Right ventricle myocardium inferior (tissue), 1 donor: Measurements from ENCODE around the gene RBBP8. TPM values are rescaled to one million over a fixed set of nuclear protein-coding genes. Genes with fewer than 3 reads are reported as not detected.
A peak's percentile ranks its signal among the peaks of the same experiment; 100 is the strongest.

ENCODE experiments used
- ATAC-seq: fragments of 200-7000 bp; cut with Tn5 transposase; one replicate; pipeline ENCODE4 v1.9.1; 2020; ENCODE audit warnings: mild to moderate bottlenecking, moderate library complexity
- DNase-seq: peaks from one replicate; pipeline ENCODE4 v3.0.0; 2021; ENCODE audit errors: missing footprints
- intact Hi-C: fragments of 100-400 bp; cut with DNase I; formaldehyde crosslinking; loops from one replicate; pipeline ENCODE4 v1.11.0; 2022
- total RNA-seq: library from RNA; stranded (reverse); fragmentation: NEBNext Ultra II Directional; extraction: Animal tissue kit (Norgen Biotek cat#: 25700); gene quantifications from one replicate; pipeline ENCODE4 v1.2.1, GENCODE V29; 2021
- donor health status: DM: no; HTN: yes; CAD: no; lungs with severe emphysema.

The RBBP8 gene
- total RNA-seq, 1 donor from 2014 or later = 5.1 TPM

DNA sequence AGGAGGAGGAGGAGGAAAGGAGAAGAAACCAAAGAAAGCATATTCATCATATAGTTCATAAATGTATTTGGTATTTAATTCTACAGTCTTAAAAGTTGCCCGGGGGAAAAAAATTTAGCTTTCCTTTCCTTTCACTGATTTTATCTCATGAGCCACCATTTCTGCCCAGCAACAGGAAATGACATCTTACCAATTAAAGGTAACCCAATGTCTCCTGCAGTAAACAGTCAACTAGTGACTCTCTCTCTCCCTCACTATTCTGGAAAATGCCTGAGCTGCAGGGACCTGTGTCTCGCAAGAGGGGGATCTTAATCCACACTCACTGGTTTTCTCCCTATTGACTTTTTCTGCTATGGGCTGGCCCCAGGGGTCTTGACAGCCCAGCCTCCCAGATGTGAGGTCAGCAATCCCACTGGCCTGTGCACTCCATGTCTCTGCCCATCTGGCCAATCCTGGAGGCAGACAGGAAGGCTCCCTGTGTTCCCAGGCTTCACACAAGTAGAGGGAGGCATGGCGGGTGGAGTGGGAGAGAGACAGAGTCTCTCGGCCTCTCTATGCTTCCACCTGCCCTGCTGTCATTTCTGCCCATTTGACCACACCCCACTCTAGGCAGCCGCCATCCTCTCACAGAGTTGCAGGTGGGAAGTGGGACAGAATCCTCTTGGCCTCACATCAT lies 116.7 kb downstream of the RBBP8 start:
- intact Hi-C loops = no loop called here
- DNase-seq = no peak
- no peak for ATAC-seq

DNA sequence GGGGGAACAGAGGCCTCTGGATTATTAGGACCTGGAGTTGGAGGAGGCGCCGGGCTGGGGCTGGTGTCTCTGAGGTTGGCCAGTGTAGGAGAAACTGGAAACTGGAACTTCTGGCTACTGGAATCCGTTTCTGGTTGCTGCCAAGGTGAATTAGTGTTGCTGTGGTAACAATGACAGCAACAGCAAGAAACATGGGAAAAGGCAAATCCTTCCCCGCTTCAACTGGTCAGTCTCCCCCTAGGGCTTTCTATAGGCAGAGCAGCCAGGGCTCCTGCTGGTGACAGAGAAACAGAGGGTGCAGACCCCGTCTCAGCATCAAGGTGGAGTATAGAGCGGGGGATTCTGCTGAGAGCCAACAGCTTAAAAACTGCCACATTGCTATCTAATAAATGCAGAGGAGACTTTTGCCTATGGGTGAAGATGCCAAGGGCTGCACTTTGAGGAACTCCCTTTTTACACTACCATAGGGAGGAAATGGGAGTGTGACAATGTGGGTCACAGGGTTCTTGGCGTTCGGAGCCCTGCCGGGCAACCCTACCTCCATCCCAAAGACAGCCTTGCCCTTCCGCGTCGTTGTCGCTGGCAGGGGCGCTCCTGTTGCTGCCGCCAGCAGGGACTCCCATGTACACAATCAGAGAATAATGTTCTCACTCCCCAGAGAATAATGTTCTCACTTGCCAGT lies 120.8 kb downstream of the RBBP8 start:
- no peak for DNase-seq
- intact Hi-C loops = no loop called here
- peak; percentile 23 for ATAC-seq

DNA sequence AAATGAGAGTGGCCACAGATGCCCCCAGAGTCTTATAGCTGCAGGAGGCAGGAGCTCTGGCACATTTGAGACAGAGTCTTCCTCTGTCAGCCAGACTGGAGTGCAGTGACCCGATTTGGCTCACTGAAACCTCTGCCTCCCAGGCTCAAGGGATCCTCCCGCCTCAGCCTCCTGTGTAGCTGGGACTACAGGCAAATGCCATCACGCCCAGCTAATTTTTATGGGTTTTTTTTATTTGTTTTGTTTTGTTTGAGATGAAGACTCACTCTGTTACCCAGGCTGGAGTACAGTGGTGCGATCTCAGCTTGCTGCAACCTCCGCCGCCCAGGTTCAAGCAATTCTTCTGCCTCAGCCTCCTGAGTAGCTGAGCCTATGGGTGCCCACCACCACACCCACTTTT lies 121.4 kb downstream of the RBBP8 start:
- intact Hi-C loops = no loop called here
- no peak for DNase-seq
- ATAC-seq = no peak

DNA sequence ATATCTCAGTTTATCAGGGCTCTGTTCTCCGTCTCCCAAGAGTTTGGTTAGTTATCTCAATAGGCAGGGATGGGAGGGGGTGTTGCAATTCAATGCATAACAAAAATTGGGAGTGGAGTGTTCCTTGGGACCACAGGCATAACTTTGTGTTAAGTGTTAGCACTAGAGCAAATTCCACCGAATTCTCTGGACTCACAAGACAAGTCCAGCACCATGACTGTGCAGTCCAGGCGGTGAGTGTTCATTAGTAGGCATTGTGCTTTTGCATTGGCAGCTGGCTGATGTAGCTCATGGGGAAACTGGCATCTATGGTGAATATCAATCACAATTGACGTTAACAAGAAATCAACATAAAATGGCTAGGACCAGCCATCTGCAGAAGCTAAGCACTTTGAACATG lies 123.2 kb downstream of the RBBP8 start:
- intact Hi-C loops = no loop called here
- ATAC-seq (no peak), DNase-seq (no peak)

DNA sequence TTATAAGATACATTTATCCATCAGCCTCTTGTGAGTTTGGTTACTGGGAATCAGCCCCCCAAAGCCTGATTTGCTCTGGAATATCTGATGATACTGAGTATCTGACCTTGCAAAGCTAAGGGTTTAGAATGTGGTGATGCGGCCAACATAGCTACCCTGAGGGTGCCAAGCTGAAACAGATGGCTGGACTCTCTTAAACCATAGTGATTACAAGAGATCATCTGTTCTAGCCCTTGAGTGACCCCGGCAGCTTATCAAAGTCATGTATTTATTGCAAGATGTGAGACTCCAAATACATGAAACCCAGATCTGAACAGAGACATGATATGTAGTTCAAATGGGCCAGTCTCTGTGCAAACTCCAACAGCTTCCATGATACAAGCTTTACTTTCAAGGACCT lies 124.0 kb downstream of the RBBP8 start:
- DNase-seq (no peak), ATAC-seq (no peak)
- intact Hi-C loops = no loop called here

DNA sequence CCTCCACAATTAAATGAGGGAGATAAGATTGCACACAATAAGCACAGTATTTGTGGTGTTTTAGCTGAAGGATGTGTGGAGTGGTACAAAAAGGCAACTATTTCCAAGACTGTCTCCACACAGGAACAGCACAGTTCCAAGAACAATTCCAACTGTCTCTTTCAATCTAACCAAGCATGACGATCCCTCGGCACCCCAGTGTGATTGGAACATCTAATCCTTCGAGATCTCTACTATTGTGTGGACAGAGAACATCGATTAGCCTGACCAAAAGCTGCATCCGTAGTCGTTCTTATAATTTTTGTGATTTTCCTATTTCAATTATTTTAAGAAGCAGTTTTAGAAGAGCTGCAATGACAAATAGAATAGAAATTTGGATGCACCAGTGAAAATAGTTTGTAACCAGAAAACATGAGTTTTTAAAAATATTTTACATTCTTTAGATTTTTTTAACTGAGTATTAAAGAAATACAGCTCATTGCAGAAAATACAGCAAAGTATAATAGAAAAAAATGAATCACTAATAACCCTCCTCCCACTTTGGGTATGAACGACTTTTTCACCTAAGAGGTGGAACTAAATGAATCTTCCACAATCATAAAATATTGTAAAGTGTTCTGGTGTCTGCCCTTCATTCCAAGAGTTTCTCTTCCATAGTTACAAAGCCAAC lies 125.8 kb downstream of the RBBP8 start:
- ATAC-seq (no peak), DNase-seq (no peak)
- intact Hi-C loops = no loop called here

DNA sequence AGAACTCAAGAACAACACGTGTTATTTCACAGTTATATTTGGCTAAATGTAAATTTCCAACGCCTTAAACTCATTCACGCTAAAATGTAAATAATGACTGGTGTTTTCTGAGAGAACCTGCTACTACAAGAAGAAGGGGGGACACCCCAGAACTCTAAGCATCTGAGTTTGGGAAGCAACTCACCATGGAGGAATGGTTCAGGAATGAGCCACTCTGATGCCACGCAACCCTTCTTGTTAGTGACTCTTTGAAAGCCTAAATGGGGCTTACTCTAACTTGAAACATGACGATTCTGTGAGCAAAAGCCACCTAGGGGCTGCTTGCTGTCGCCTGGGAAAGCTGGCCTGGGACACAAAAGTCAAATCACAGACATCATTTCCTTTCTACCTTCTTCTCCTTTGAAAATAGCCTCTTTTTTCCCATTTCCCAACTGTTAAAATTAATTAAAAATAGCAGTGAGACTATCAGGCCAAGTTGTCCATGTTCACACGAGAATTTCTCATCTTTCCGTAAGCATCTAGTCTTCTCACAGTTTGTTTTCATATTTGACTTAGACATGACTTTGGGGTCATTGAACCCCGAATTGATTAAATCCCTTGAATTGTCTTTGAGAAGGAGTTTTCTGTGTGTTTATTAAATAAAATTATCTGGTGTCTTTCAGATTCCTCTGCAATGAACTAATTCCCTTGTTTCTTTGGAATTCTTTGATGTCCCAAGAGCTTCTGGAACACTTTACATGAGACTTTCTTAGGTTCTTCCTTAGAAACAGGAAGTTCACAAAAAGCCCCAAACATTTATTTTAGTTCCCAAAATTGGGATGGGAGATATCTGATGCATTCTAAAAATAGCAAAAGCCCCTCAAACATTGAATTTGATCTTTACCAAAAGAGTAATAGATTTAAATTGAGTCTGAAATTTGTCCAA lies 126.7 kb downstream of the RBBP8 start:
- ATAC-seq = no peak
- DNase-seq = no peak

DNA sequence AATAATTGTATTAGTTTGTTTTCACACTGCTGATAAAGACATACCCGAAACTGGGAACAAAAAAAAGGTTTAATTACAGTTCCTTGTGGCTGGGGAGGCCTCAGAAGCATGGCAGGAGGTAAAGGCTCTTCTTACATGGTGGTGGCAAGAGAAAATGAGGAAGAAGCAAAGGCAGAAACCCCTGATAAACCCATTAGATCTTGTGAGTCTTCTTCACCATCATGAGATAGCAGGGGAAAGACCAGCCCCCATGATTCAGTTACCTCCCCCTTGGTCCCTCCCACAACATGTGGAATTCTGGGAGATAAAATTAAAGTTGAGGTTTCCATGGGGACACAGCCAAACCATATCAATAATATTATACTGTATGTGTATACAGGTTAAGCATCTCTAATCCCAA lies 128.9 kb downstream of the RBBP8 start:
- ATAC-seq (no peak), DNase-seq (no peak)
- intact Hi-C loops = no loop called here

More for the DNA sequence above, 126.7 kb downstream of the RBBP8 start:
- intact Hi-C loops = no loop called here

DNA sequence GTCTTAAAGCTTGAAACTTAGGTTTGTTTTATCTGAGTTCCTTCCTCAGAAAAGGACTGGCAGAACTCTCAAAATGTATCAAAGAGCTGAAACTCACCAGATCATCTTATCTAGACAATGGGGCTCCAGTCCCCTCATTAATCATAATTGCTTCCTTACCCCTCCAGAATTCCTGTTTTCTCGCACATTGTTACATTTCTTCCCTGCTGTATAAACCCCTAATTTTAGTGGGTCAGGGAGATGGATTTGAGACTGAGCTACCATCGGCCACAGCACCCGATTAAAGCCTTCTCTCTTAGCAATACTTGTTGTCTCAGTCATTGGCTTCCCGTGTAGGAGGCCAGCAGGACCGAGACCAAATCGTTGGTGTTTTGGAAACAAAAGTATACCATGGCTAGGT lies 130.4 kb downstream of the RBBP8 start:
- intact Hi-C loops = no loop called here
- DNase-seq (no peak), ATAC-seq (no peak)

DNA sequence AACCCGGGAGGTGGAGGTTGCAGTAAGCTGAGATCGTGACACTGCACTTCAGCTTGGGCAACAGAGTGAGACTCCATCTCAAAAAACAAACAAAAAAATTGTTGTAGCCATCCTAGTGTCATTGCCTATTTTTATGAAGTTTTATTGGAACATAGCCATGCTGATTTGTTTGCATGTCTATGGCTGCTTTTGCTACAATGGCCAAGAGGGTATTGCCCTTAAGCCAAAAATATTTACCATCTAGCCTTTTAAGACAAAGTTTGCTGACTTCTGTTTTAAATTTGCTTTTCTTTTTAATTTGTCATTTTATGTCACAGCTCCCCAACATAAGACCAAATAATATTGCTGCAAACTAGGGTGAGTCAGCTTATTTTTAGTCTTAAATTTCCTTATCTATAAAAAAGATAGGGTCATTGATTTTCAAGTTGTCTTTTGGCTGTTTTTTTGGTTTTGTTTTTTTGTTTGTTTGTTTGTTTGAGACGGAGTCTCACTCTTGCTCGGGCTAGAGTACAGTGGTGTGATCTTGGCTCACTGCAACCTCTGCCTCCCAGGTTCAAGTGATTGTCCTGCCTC lies 132.2 kb downstream of the RBBP8 start:
- DNase-seq (no peak), ATAC-seq (no peak)
- intact Hi-C loops = no loop called here

DNA sequence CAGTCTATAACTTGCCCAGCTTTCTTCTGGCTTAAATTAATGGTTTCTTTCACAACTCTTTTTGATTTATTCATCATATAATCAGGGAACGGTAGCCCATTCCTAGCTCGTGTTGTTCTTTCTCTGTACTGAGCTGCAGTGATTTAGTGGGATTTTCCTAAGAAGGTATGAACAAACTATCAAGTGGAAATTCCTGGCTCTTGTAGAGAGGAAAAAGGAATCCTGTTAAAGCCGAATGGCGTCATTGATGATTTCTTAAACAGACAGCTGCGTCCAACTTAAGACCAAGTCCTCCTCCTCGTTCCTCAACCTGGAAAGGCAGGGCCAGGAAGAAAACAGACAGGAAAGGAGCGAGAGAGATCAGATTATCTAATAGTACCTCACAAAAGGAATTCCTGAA lies 132.9 kb downstream of the RBBP8 start:
- intact Hi-C loops = no loop called here
- ATAC-seq = no peak
- no peak for DNase-seq

DNA sequence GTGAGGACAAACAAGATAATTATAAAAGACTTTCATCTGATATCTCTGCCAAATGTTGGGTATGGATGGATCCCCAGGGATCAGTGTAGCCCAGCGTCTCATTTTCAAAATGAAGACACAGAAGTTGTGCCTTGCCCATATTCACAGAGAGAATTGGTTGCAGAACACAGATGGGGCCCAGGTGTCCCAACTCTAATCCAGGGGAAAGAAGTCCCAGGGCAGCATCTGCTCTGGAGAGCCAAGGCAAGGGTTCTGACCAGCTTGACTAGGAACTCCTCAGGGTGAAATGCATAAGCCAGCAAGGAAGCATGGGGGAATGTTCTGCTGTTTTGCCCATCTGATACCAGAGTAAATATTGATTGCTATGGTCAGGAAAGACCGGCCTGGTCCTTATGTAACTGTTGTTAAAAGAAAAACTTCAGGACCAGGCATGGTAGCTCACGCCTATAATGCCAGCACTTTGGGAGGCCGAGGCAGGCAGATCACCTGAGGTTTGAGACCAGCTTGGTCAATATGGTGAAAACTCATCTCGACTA lies 133.4 kb downstream of the RBBP8 start:
- ATAC-seq (no peak), DNase-seq (no peak)
- intact Hi-C loops = no loop called here

DNA sequence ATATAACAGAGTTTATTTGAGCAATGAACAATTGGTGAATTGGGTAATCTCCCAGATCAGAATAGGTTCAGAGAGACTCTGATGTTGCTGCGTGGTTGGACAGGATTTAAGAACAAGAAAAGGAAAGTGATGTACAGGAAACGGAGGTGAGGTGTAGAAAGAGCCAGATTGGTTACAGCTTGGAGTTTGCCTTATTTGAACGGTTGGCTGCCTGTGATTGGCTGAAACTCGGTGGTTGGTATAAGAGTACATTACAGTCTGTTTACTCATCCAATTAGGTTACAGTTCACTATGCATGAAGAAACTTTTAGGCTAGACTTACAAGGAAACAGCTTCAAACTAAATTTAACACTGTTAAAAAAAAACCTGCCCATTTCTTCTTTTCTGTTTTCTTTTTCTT lies 134.1 kb downstream of the RBBP8 start:
- DNase-seq = no peak
- no peak for ATAC-seq
- intact Hi-C loops = no loop called here

DNA sequence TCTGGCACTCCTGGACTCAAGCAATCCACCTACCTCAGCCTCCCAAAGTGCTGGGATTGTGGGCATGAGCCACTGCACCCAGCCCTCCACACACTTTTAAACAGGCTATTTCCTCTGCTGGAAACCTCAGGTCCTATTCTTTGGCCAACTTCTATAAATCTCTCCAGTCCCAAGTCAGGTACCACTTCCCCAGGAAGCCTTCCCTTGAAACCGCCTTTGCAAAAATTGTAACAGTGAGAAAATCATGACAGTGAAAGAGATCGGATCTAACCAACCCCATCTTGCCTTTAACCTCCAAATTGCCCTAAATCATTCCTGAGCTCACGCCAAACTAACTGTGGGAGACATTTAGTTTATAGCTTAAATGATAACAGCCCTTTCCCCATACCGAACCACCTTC lies 134.9 kb downstream of the RBBP8 start:
- intact Hi-C loops = no loop called here
- DNase-seq (no peak), ATAC-seq (no peak)

DNA sequence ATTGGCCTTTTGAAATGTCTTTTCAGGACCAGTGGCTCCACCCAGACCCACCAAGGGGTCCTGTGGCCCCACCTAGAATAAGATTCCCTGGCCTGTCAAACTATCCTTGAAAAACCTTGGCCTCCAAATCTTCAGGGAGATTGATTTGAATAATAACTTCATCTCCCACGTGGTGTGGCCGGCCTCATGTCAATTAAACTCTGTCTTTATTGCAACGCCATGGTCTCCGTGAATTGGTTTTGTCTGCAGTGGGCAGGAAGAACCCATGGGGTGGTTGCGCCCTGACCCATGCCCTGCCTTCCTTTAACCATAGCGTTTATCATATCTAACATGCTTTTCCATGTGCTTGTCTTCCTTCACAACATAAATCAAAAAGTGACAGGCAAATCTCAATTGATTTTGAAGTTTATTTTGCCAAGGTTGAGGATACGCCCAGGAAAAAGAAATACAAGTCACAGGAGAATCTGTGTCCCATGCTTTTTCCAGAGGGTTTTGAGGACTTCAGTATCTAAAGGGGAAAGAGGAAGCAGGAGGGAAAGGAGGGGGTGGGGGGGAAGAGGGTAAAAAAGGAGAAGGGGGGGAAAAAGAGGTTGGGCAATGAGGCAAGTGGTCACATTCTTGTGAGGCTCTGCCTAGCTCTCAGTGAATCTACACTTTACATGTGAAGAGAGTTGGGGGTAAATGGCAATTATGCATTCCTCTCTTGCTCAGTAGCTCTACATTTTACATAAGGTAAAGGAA lies 135.6 kb downstream of the RBBP8 start:
- DNase-seq (no peak), ATAC-seq (no peak)
- intact Hi-C loops = no loop called here

DNA sequence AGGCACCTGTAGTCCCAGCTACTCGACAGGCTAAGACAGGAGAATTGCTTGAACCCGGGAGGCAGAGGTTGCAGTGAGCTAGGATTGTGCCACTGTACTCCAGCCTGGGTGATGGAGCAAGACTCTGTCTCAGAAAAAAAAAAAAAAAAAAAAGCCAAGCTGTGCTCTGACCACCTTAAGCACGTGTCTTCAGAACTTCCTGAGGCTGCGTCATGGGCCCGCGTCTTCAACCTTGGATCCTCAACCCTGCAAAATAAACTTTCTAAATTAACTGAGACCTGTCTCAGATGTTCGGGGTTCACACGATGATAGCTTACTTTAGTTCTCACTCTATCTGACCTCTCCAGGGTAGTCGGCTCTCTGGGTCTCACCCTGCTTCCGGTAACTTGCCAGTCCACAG lies 136.4 kb downstream of the RBBP8 start:
- intact Hi-C loops = no loop called here
- no peak for ATAC-seq
- DNase-seq = no peak

DNA sequence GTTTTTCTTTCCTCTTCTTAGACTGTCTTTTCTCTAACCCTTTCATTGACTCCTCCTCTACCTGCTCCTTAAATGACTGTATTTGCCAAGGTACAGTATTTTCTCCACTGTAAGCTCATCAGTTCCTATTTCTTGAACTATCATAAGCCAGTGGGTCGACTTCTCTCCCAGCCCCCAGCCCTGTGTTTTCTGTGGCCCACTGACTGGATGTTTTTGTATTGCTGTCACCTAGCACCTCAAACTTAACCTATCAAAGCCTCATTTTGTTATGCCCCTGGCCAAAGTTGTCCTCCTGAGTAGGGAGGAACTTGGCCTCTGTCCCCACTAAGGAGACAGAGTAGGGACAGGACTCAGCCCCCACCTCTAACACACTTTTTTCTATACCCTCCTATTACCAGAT lies 136.8 kb downstream of the RBBP8 start:
- intact Hi-C loops = no loop called here
- ATAC-seq (no peak), DNase-seq (no peak)

DNA sequence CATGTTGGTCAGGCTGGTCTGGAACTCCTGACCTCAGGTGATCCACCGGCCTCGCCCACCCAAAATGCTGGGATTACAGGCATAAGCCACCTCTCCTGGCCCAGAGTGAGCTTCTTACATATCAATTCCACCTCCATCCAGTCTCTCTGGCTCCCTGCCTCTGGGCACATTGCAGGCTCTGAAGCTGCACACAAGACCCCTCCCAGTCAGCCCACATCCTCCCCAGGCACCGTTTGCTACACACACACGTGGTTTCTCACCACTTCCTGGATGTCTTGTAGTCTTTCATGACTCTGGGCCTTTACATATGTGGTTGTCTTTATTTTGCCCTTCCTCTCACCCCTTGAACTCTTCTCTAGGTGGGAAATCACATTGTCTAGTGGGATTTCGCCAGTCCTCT lies 138.2 kb downstream of the RBBP8 start:
- ATAC-seq = peak; percentile 26
- intact Hi-C loops = no loop called here
- DNase-seq = no peak
